Activated CD8-positive, alpha-beta memory T cell treated with anti-CD3 and anti-CD28 coated beads, Interleukin-2, amount 10 ng/mL, durations not matched to agents 7 days and 5 days (primary cell): ENCODE data around the gene PAWR. TPM values are rescaled to one million over a fixed set of nuclear protein-coding genes. Genes with fewer than 3 reads are reported as not detected.
"Not testable (repeated sequence)": the region's sequence is repeated elsewhere in the genome, so short reads cannot be mapped to it uniquely, and the experiment has no call there.

Experiments used
- ATAC-seq: fragments of 150-1000 bp; cut with Tn5 transposase; one replicate; pipeline ENCODE4 v1.10.0; 2021; ENCODE audit warnings: moderate library complexity
- CTCF ChIA-PET: fragments of 350-600 bp; sonication (Branson Sonifier 250); formaldehyde crosslinking; loops from one replicate; lab custom pipeline; 2021; ENCODE audit warnings: antibody characterized with exemption; lab: Charles Lee
- DNase-seq: peaks from one replicate; pipeline ENCODE4 v3.0.0-alpha.2; 2020
- H3K27ac Mint-ChIP-seq: one replicate; pipeline ENCODE4 v1.8.0; 2021; ENCODE audit warnings: mild to moderate bottlenecking, mixed read lengths
- H3K27me3 Mint-ChIP-seq: one replicate; pipeline ENCODE4 v1.8.0; 2021; ENCODE audit warnings: mixed read lengths
- H3K36me3 Mint-ChIP-seq: one replicate; pipeline ENCODE4 v1.8.0; 2021; ENCODE audit warnings: mild to moderate bottlenecking, mixed read lengths
- H3K4me1 Mint-ChIP-seq: one replicate; pipeline ENCODE4 v1.8.0; 2021; ENCODE audit warnings: mixed read lengths
- H3K4me3 Mint-ChIP-seq: one replicate; pipeline ENCODE4 v1.8.0; 2021; ENCODE audit warnings: mild to moderate bottlenecking, moderate library complexity, mixed read lengths
- H3K9me3 Mint-ChIP-seq: one replicate; pipeline ENCODE4 v1.8.0; 2022; ENCODE audit warnings: low read depth, mixed read lengths
- total RNA-seq, 2 experiments: library from RNA; stranded (reverse); gene quantifications; one replicate each; pipeline ENCODE4 v1.2.3, GENCODE V29; 2021

Gene PAWR
- total RNA-seq, 2 experiments from 2014 or later: 3.0 to 5.2 TPM

DNA sequence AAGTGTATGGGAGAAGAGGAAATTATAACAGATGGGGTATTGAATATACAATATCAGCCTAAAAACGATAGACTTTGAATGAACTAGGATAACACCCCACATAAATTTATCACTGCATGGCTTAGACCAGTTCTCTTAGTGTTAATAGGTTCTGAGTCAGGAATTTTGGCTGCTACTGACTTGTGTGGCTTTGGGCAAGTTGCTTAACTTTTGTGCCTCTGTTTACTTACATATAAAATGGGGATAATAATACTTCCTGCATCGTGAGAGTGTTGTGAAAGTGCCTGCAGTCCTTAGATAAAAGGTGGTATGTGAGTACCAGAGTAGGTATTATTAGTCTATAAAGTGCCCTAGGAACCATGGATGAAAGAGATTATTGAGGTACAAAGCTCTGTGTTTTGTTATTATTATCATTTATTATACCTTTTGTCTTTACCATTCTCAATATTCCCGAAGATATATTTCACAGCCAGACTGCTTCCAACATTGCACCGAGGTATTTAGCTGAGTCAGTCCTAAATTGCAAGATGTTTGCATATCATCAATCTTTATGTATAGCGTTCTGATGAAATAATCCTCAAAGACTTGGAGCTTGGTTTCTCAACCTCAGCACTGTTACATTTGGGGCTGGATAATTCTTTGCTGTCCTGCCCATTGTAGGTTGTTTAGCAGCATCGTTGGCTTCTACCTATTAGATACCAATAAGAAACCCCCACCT is 2.3 kb upstream of the PAWR start:
- no peak for ATAC-seq
- no peaks in the 10 kb centered on the region for H3K9me3 Mint-ChIP-seq
- peaks cover 52% of the 10 kb centered on the region for H3K27me3 Mint-ChIP-seq
- DNase-seq: no peak
- H3K4me1 Mint-ChIP-seq: peaks cover 10% of the 10 kb centered on the region
- CTCF ChIA-PET: no interaction called here
- H3K36me3 Mint-ChIP-seq: peaks cover 2% of the 10 kb centered on the region
- no peak overlapping the region for H3K4me3 Mint-ChIP-seq
- no peak overlapping the region for H3K27ac Mint-ChIP-seq

DNA sequence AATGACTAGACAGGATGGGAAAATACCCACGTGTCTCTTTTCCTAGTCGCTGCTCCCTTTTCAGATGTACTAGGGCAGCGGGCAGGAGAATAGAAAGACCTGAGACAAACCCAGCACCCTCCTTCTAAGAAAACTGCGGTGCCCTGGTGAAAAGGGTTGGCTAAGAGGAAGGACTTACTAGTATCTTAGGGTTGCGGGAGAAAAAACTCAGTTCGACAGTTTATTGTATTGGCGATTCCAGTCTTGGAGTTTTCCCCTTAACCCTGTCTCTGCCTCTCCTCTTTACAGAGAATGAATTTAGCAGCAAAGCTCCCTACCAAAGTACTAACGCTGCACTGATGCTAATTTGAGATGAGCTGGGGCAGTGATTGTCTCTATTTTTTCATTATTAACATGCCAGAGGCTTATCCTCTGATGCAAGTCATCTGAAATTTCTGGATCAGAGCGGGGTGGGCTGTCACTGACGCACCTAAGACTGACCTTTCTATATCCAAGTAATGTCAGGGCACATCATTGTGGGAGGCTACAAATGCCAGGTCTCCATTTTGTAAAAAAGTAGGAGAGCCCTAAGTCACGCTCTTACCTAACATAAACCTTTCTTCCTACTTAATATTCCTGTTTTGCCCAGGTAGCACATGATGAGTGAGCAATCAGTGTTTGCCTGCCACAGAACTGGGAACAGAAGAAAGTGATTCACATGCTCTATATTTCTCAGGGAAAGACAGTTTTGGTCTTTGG is 916 bp upstream of the PAWR start:
- peaks cover 61% of the 10 kb centered on the region for H3K27me3 Mint-ChIP-seq
- H3K4me3 Mint-ChIP-seq: peak overlapping the region; percentile 65
- peaks cover 2% of the 10 kb centered on the region for H3K36me3 Mint-ChIP-seq
- H3K27ac Mint-ChIP-seq: no peak overlapping the region
- DNase-seq (no peak), ATAC-seq (no peak)
- peaks cover 10% of the 10 kb centered on the region for H3K4me1 Mint-ChIP-seq
- H3K9me3 Mint-ChIP-seq: no peaks in the 10 kb centered on the region
- CTCF ChIA-PET: no interaction called here

DNA sequence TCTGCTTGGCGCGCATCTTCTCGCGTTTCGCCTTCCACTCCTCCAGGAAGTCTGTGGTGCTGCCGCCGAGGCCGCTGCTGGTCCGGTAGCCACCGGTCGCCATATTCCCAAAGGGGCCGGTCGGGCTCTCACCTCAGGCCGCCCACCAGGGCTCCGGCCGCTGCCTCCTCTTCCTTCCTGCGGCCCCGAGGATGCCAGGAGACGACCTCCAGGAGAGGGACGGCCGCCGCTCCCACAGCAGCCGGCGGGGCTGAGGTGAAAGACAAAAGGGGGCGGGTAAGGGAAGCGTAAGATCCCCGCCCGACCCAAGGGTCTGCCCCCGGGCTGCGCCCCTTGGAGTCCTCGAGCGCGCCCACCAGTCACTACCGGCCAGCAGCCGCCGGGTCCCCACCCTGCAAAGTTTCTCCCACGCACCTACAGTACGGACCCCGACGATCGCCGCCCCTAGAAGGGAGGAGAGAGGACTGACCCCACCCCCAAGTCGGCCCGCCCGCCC is 574 bp downstream of the PAWR start:
- Mint-ChIP-seq H3K4me1 (peaks cover 10% of the 10 kb centered on the region), H3K36me3 (peaks cover 2% of the 10 kb centered on the region), H3K9me3 (no peaks in the 10 kb centered on the region), H3K27ac (no peak overlapping the region), H3K27me3 (peaks cover 63% of the 10 kb centered on the region), H3K4me3 (peak overlapping the region; percentile 61)
- ATAC-seq: peak; percentile 55
- DNase-seq: no peak
- CTCF ChIA-PET: no interaction called here

DNA sequence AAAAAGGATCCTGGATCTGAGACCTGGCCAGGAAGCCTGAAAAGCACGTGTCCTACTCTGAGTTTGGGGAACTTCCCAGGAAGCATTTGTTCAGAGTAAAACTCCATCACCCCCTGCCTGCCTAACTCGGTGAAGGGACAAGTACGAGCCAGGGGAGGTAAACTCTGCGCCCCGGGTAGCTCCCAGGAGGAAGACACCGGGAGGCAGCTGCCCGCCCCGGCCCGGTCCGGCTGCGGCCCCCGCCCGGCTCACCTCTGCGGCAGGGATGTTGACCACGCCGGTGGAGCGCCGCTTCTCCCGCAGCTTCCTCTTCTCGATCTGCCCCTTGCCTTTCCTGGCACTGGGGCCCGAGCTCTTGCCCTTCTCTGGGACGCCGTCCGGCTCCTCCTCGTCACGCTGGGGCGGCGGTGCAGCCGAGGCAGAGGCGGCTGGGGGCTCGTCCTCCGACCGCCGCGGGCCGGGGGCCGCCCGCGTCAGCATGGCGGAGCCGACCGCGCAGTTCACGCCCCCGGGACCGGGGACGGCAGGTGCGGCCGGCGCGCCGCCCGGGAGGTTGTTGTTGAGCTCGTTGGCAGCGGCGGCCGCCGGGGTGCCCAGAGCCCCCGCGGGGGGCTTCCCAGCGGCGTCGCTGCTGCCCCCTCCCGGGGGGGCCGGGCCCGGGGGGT is 1.2 kb downstream of the PAWR start:
- no peak for DNase-seq
- Mint-ChIP-seq H3K4me1 (peaks cover 10% of the 10 kb centered on the region), H3K27ac (no peak overlapping the region), H3K9me3 (no peaks in the 10 kb centered on the region), H3K36me3 (peaks cover 2% of the 10 kb centered on the region), H3K4me3 (peak overlapping the region; percentile 61), H3K27me3 (peaks cover 61% of the 10 kb centered on the region)
- ATAC-seq: peak; percentile 34
- CTCF ChIA-PET: no interaction called here

DNA sequence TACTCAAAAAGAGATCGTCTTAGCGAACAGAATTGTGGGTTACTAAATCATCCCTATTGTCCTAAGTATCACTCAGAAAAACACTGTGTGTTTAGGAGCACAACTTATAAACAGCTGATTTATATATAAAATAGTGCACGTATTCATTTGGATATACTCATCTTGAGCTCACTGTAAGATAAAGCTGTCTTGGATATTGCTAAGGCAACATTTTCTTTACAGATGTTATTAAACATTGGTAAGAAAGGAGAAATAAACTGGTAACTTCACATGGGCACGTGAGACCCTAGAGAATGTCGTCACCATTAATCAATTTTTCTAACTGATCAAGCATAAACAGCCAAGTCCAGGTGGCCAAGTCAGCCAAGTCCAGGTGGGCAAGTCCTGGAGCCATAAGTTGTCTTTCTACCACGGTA is 1.7 kb downstream of the PAWR start:
- Mint-ChIP-seq H3K27ac (no peak overlapping the region), H3K9me3 (no peaks in the 10 kb centered on the region), H3K27me3 (peaks cover 57% of the 10 kb centered on the region), H3K36me3 (peaks cover 2% of the 10 kb centered on the region), H3K4me1 (peaks cover 10% of the 10 kb centered on the region), H3K4me3 (peak overlapping the region; percentile 59)
- DNase-seq (no peak), ATAC-seq (no peak)
- CTCF ChIA-PET: no interaction called here

DNA sequence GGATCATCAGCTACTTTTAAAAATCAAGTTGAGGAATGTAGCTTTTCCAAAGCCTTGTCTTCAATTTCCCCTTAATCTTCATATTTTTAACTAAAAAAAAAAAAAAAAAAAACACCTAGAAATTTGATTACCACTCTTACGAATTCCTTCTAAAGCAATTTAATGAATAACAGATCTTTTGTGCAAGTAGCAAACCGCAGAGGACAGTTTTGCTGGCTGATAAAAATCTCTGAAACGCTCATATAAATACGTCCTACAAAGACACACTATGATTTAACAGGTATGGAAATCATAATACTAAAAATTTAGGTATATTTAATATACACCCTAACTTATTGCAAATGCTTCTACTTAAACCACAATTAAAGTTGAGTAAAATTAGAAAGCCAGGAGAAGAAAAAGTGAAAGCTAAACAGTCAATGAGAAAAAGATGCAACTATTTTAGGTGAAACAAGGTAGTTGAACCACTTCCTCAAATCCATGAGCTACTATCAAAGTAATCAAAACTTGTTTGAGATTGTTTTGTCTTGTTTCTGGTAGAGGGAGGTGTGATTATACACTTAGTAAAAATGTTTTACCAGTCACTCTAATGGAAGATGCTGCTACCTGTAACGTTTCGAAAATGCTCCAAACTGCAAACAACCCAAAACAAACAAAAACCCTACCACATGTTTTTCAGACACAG is 2.2 kb downstream of the PAWR start:
- no peaks in the 10 kb centered on the region for H3K9me3 Mint-ChIP-seq
- H3K27me3 Mint-ChIP-seq: peaks cover 56% of the 10 kb centered on the region
- CTCF ChIA-PET: no interaction called here
- ATAC-seq (no peak), DNase-seq (no peak)
- no peak overlapping the region for H3K27ac Mint-ChIP-seq
- H3K4me1 Mint-ChIP-seq: peaks cover 10% of the 10 kb centered on the region
- peaks cover 2% of the 10 kb centered on the region for H3K36me3 Mint-ChIP-seq
- H3K4me3 Mint-ChIP-seq: peak overlapping the region; percentile 59

DNA sequence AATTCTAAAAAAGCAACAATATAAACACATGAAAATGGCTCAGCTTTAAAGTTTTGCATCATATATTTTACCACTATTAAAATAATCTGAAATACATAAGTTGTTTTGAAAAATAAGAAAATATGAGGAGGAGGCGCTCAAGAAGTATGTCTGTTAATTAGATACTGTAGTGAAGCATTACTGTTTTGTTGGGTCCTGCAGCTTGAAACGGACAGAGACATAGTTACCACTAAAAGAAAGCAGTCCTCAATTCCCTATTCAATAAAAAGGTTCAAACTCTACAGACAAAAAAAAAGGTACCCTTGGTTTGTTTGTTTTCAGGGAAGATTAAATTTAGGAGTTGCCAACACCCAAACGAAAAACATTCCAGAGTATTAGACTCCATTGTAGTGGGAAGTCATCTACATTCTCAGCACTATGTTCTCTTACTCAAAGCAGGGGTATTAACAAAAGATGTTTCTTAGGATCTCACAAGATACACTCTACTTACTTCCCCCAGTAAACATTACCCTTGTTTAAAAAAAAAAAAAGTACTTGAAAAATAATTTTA is 3.0 kb downstream of the PAWR start:
- peaks cover 10% of the 10 kb centered on the region for H3K4me1 Mint-ChIP-seq
- H3K27me3 Mint-ChIP-seq: peaks cover 54% of the 10 kb centered on the region
- H3K27ac Mint-ChIP-seq: no peak overlapping the region
- CTCF ChIA-PET: interaction anchor here (0.7 kb wide), 1 partner anchor 48 kb away, joined by 3 read pairs; no protein-coding TSS in a partner anchor
- peaks cover 2% of the 10 kb centered on the region for H3K36me3 Mint-ChIP-seq
- no peaks in the 10 kb centered on the region for H3K9me3 Mint-ChIP-seq
- DNase-seq (no peak), ATAC-seq (no peak)
- no peak overlapping the region for H3K4me3 Mint-ChIP-seq

DNA sequence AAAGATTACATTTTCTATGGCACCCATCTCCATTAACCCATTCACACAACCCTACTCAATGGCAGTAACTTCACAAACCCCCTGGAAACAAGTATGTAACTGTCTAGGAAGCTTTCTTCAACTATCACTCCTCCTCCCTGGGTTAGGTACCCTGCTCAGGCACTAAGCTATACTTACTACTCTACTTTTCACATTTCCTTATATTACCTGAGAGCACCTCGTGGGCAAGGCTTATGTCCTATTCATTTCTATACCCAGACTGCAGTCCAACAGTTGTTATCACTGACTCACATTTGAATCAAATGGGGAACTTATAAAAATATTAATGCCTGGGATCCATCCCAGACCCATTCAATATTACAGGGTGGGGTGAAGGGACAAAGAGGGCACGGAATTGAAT is 4.6 kb downstream of the PAWR start:
- ATAC-seq (no peak), DNase-seq (no peak)
- H3K36me3 Mint-ChIP-seq: no peaks in the 10 kb centered on the region
- peaks cover 44% of the 10 kb centered on the region for H3K27me3 Mint-ChIP-seq
- H3K4me3 Mint-ChIP-seq: no peak overlapping the region
- CTCF ChIA-PET: no interaction called here
- no peak overlapping the region for H3K27ac Mint-ChIP-seq
- H3K4me1 Mint-ChIP-seq: peaks cover 7% of the 10 kb centered on the region
- no peaks in the 10 kb centered on the region for H3K9me3 Mint-ChIP-seq

DNA sequence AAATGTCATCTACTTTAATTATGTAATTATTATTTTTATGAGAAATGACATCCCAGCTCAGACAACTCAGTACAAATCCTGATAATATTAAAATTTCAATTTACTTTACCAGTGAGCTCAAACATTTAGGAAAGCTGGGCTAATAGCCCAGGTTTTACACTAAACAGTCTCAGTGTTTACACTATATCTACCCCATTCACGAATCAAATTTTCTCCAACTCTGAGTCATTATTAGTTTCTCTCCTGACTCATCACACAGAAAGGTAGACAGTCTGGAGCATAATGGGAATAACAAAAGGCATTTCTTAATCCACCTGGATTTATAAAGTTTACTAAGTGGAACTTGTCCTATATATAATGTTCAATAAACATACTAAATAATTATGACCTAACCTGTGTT is 5.7 kb downstream of the PAWR start:
- H3K9me3 Mint-ChIP-seq: no peaks in the 10 kb centered on the region
- H3K36me3 Mint-ChIP-seq: no peaks in the 10 kb centered on the region
- no peak for ATAC-seq
- H3K4me3 Mint-ChIP-seq: no peak overlapping the region
- peaks cover 7% of the 10 kb centered on the region for H3K4me1 Mint-ChIP-seq
- no peak for DNase-seq
- peaks cover 47% of the 10 kb centered on the region for H3K27me3 Mint-ChIP-seq
- no peak overlapping the region for H3K27ac Mint-ChIP-seq
- CTCF ChIA-PET: no interaction called here

DNA sequence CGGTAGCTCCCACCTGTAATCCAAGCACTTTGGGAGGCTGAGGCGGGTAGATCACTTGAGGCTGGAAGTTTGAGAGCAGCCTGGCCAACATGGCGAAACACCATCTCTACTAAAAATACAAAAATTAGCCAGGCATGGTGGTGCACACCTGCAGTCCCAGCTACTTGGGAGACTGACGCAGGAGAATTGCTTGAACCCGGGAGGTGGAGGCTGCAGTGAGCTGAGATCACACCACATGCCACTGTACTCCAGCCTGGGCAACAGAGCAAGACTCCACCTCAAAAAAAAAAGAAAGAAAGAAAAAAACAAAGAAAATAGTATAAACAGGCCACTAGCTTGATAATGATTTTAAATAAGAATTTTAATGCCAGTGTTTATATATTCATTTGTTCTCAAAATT is 6.4 kb downstream of the PAWR start:
- DNase-seq, H3K36me3 Mint-ChIP-seq, CTCF ChIA-PET, H3K4me3 Mint-ChIP-seq, H3K4me1 Mint-ChIP-seq, H3K27ac Mint-ChIP-seq, ATAC-seq, H3K9me3 Mint-ChIP-seq: not testable (repeated sequence)
- H3K27me3 Mint-ChIP-seq: peaks cover 46% of the 10 kb centered on the region

DNA sequence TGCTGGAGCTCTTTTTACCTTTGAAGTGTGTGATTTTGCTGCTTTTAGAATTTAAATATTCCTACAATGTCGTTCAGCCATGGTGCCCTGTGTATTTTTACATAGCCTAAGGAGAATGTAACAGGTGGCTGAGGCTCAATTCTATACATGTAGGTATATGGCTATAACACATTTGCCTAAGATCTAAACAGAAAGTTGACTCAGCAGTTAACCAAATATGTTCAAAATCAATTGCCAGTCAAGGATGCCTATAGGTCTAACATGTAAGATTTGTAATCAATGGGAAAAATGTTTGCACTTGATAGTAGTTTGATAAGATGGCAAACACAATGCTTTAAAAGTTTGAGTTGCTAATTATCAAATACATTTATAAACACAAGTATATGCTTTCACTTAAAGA is 8.2 kb downstream of the PAWR start:
- H3K27me3 Mint-ChIP-seq: peaks cover 32% of the 10 kb centered on the region
- no peaks in the 10 kb centered on the region for H3K9me3 Mint-ChIP-seq
- DNase-seq (no peak), ATAC-seq (no peak)
- H3K4me1 Mint-ChIP-seq: no peaks in the 10 kb centered on the region
- no peaks in the 10 kb centered on the region for H3K36me3 Mint-ChIP-seq
- H3K27ac Mint-ChIP-seq: no peak overlapping the region
- CTCF ChIA-PET: no interaction called here
- no peak overlapping the region for H3K4me3 Mint-ChIP-seq

DNA sequence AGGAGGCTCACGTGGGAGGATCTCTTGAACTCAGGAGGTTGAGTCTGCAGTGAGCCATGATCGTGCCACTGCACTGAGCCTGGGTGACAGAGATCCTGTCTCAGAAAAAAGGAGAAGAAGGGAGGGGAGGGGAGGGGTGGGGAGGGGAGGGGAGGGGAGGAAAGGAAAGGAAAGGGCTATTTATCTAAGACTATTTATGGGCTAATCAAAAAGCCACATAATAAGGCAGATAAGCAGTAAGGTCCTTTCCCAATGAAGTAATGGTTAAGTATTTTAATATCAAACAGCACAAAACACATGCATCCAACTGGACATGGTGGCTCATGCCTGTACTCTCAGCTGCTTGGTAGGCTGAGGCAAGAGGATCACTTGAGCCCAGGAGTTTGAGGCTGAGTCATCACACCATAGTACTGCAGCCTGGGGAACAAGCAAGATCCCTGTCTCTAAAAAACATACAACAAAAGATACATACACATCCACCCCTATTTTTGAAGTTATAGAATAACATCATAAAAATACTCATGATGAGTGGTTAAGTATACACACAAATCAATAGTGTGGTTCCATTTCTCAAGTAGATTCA is 9.7 kb downstream of the PAWR start:
- Mint-ChIP-seq H3K4me1 (no peaks in the 10 kb centered on the region), H3K27me3 (peaks cover 22% of the 10 kb centered on the region), H3K27ac (no peak overlapping the region), H3K4me3 (no peak overlapping the region), H3K36me3 (no peaks in the 10 kb centered on the region), H3K9me3 (no peaks in the 10 kb centered on the region)
- CTCF ChIA-PET: no interaction called here
- DNase-seq (no peak), ATAC-seq (no peak)

DNA sequence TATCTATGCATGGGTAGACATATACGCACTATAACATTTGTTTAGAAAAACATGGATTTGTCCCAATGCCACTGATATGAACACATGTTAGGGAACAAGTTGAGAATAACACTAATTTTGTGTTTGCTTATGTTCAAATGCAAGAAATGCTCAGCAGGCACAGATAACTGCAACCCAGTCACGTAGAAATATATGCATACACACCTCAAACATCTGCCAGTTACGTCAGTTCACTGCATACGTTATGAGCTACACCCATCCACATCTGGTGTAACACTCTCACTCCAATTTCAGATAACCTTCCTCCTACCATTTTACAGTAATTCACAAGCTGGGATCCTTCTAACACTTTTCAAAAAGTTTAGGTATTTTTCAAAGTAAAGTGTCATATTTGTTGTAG is 10.7 kb downstream of the PAWR start:
- CTCF ChIA-PET: no interaction called here
- no peaks in the 10 kb centered on the region for H3K9me3 Mint-ChIP-seq
- DNase-seq: no peak
- ATAC-seq: no peak
- no peaks in the 10 kb centered on the region for H3K4me1 Mint-ChIP-seq
- no peak overlapping the region for H3K4me3 Mint-ChIP-seq
- peaks cover 16% of the 10 kb centered on the region for H3K27me3 Mint-ChIP-seq
- H3K36me3 Mint-ChIP-seq: no peaks in the 10 kb centered on the region
- H3K27ac Mint-ChIP-seq: no peak overlapping the region
